ENCODE data around the gene FHL1.
"Not testable (repeated sequence)": the region's sequence is repeated elsewhere in the genome, so short reads cannot be mapped to it uniquely, and the experiment has no call there.

The FHL1 gene

DNA sequence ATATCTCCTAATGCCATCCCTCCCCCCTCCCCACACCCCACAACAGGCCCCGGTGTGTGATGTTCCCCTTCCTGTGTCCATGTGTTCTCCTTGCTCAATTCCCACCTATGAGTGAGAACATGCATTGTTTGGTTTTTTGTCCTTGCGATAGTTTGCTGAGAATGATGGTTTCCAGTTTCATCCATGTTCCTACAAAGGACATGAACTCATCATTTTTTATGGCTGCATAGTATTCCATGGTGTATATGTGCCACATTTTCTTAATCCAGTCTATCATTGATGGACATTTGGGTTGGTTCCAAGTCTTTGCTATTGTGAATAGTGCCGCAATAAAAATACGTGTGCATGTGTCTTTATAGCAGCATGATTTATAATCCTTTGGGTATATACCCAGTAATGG is 90.5 kb downstream of the FHL1 start:
- not testable (repeated sequence) for H3K27ac ChIP-seq (ENCODE audit: low read depth, low read length); H3K27me3 ChIP-seq (ENCODE audit: control insufficient read depth in 1 of 2, insufficient read depth in 2 of 2, low read length in 2 of 2); H3K9ac ChIP-seq (ENCODE audit: low read depth in 1 of 2, low read length in 2 of 2); H3K4me3 ChIP-seq (ENCODE audit: low read depth in 1 of 2, low read length in 2 of 2); H3K4me1 ChIP-seq (ENCODE audit: control insufficient read depth in 1 of 2, insufficient read depth in 2 of 2, low read length in 2 of 2); H3K36me3 ChIP-seq (ENCODE audit: control insufficient read depth in 1 of 2, insufficient read depth in 2 of 2, low read length in 2 of 2); H3K9me3 ChIP-seq (ENCODE audit: control insufficient read depth in 1 of 2, low read length in 2 of 2)

DNA sequence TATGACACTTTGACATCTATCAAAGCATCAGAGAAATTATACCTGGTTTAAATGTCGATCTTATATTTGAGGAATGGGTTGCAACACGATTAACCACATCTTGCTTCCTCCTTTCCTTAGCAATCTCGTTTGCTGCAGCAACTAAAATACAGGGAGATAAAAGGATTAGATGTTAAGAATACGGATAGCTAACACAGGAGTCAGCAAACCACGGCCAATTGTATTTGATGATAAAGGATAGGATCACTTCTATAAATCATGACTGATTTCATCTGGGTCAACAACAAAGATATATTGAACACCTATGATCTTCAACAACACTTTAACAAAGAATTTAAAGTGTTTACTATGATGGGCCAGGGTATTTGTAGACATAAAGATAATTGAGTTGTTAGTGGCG is 98.9 kb downstream of the FHL1 start:
- peaks cover 5 to 6% of the 10 kb centered on the region in 2 donors for H3K4me1 ChIP-seq (ENCODE audit: control insufficient read depth in 1 of 2, insufficient read depth in 2 of 2, low read length in 2 of 2)
- no peaks in the 10 kb centered on the region for H3K9me3 ChIP-seq (ENCODE audit: control insufficient read depth in 1 of 2, low read length in 2 of 2)
- H3K27me3 ChIP-seq (ENCODE audit: control insufficient read depth in 1 of 2, insufficient read depth in 2 of 2, low read length in 2 of 2): peaks cover 0 to 4% of the 10 kb centered on the region in 2 donors
- no peak overlapping the region for H3K9ac ChIP-seq (ENCODE audit: low read depth in 1 of 2, low read length in 2 of 2)
- no peak overlapping the region for H3K4me3 ChIP-seq (ENCODE audit: low read depth in 1 of 2, low read length in 2 of 2)
- H3K36me3 ChIP-seq (ENCODE audit: control insufficient read depth in 1 of 2, insufficient read depth in 2 of 2, low read length in 2 of 2): peaks cover 0 to 4% of the 10 kb centered on the region in 2 donors
- H3K27ac ChIP-seq (ENCODE audit: low read depth, low read length): no peak overlapping the region

DNA sequence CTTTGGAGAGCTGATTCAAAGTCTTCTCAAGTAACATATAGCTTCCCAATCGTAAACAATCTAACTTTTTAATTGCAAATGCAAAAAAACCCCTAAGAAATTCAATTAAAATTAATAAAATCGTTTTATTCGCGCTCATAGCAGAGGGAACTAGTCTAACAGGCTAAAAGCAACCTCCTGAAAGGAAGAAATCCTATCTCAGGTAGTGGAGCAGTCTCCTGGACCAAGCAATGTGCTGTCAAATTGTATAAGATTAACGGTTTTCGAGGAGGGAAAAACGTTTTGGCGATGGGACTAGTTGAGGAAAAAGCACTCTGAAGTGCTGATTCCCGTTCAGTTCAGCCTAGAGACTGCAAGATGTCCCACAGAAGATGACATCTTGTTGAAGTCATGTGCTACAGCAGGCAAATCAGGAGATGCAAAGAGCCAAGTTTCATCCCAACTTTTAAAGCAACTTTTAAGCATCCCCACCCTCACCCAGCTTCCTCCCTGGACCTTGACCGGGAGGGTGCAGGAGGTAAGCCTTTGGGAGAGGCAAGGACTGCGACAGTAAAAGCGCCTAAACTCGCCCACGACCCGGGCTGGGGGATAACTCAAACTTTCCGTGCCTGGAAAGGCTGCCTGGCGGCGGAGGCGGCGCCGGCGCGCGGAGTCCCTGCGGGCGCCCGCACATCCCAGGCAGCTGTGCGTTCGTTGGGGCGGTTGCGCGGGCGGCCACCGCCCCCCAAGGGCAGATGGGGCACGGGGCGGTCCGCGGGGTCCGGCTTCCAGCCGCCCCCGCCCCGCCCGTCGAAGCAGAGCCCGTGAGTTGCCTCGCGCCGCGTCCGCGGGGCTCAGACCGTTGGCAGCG is 103.1 kb downstream of the FHL1 start:
- Histone ChIP-seq H3K4me3 (ENCODE audit: low read depth in 1 of 2, low read length in 2 of 2) (peak overlapping the region; percentile 56 to 61), H3K9ac (ENCODE audit: low read depth in 1 of 2, low read length in 2 of 2) (peak overlapping the region; percentile 10 to 32), H3K9me3 (ENCODE audit: control insufficient read depth in 1 of 2, low read length in 2 of 2) (no peaks in the 10 kb centered on the region), H3K27me3 (ENCODE audit: control insufficient read depth in 1 of 2, insufficient read depth in 2 of 2, low read length in 2 of 2) (peaks cover 0 to 4% of the 10 kb centered on the region in 2 donors), H3K4me1 (ENCODE audit: control insufficient read depth in 1 of 2, insufficient read depth in 2 of 2, low read length in 2 of 2) (peaks cover 5 to 6% of the 10 kb centered on the region in 2 donors), H3K36me3 (ENCODE audit: control insufficient read depth in 1 of 2, insufficient read depth in 2 of 2, low read length in 2 of 2) (no peaks in the 10 kb centered on the region), H3K27ac (ENCODE audit: low read depth, low read length) (peak overlapping the region; percentile 42)

DNA sequence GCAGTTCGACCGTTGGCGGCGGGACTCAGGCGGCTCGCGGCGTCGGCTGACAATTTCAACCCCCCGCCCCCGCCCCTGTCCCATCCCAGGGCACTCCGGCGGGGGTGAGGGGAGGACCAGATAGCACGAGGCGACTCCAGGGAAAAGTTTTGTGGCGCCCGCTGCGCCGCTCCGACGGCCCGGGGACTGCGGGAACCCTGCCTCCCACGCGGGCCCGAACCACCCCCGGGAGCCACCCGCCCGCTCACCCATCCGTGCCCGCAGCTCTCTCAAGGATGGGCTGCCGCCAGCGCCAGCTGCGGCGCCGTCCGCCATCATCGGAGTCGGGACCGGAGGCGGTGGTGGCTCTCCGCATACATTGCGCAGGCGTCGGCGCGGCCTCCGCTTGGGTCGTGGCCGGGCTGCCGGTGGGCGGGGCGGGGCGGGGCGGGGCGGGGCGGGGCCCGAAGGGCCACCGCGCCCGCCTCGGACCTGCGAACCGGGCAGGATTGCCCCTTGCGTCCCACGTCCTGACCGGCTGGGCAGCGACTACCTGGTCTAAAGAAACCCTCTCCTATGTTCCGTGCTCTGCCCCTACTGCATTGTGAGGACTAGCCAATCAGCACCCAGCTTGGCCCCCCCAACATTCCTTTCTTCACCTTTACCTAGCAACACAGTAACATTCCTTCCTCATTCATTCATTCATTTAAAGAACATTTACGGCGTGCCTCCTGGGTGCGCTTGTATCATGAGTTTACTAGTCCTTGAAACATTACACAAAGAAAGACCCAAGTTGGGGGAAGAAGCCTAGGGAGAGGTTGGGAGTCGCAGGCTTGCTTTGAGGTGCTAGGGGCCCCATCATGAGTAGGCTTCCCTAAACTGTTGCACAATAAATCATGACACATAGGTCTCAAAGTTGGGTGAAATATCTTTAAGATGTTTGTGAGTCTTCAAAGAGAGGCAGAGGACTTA is 104.0 kb downstream of the FHL1 start, which contains the start of gene MAP7D3:
TSS of gene MAP7D3 (minus strand) at position 360 of the 951 bp plus-strand sequence. CDS start at position 318, 42 bp downstream.
- Histone ChIP-seq H3K9ac (ENCODE audit: low read depth in 1 of 2, low read length in 2 of 2) (peak within 1 kb of the TSS; percentile 10 to 32), H3K27me3 (ENCODE audit: control insufficient read depth in 1 of 2, insufficient read depth in 2 of 2, low read length in 2 of 2) (peaks cover 0 to 4% of the 10 kb centered on the region in 2 donors), H3K4me1 (ENCODE audit: control insufficient read depth in 1 of 2, insufficient read depth in 2 of 2, low read length in 2 of 2) (peaks cover 5 to 6% of the 10 kb centered on the region in 2 donors), H3K27ac (ENCODE audit: low read depth, low read length) (peak within 1 kb of the TSS; percentile 42), H3K36me3 (ENCODE audit: control insufficient read depth in 1 of 2, insufficient read depth in 2 of 2, low read length in 2 of 2) (no peaks in the 10 kb centered on the region), H3K9me3 (ENCODE audit: control insufficient read depth in 1 of 2, low read length in 2 of 2) (no peaks in the 10 kb centered on the region), H3K4me3 (ENCODE audit: low read depth in 1 of 2, low read length in 2 of 2) (peak within 1 kb of the TSS; percentile 56 to 61)

DNA sequence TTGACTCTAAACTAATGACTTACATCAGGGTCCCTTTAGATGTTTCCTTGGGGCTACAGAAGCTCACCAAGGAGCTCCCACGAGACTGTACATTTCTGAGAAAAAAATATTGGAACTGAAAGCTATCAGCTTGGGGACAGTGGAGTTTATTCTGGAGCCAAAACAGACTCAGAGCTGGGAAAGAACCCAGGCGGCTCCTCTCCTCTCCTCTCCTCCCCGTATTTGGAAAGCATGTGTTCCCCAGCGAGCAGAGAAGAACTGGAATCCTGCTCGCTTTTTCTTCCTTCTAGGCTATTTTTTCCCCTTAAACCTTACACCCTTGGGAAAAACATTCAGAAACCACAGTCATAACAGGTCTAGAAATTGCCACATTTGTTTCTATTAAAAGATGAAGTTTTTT is 108.2 kb downstream of the FHL1 start:
- Histone ChIP-seq H3K9ac (ENCODE audit: low read depth in 1 of 2, low read length in 2 of 2) (no peak overlapping the region), H3K27ac (ENCODE audit: low read depth, low read length) (no peak overlapping the region), H3K4me3 (ENCODE audit: low read depth in 1 of 2, low read length in 2 of 2) (no peak overlapping the region), H3K4me1 (ENCODE audit: control insufficient read depth in 1 of 2, insufficient read depth in 2 of 2, low read length in 2 of 2) (no peaks in the 10 kb centered on the region), H3K9me3 (ENCODE audit: control insufficient read depth in 1 of 2, low read length in 2 of 2) (no peaks in the 10 kb centered on the region), H3K27me3 (ENCODE audit: control insufficient read depth in 1 of 2, insufficient read depth in 2 of 2, low read length in 2 of 2) (no peaks in the 10 kb centered on the region), H3K36me3 (ENCODE audit: control insufficient read depth in 1 of 2, insufficient read depth in 2 of 2, low read length in 2 of 2) (no peaks in the 10 kb centered on the region)

DNA sequence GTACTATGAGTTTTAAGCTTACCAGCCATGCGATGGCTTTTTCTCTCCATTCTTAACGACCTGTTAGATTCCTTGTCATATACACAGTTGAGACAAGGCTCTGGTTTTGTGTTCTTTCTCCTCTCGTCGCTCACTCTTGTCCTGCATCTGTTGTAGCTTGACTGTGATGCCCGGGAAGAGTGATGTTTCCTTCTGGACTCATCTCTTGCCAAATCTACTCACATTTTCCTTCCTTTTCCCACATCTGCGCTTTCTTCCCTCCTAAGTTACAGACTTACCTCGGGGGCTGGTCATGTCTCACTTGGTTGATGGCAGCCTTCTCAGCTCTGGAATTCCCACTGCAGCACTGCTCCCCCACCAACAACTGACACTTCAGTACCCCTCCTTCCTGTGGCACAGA is 108.7 kb downstream of the FHL1 start:
- no peaks in the 10 kb centered on the region for H3K9me3 ChIP-seq (ENCODE audit: control insufficient read depth in 1 of 2, low read length in 2 of 2)
- no peaks in the 10 kb centered on the region for H3K4me1 ChIP-seq (ENCODE audit: control insufficient read depth in 1 of 2, insufficient read depth in 2 of 2, low read length in 2 of 2)
- H3K4me3 ChIP-seq (ENCODE audit: low read depth in 1 of 2, low read length in 2 of 2): no peak overlapping the region
- H3K9ac ChIP-seq (ENCODE audit: low read depth in 1 of 2, low read length in 2 of 2): no peak overlapping the region
- H3K27ac ChIP-seq (ENCODE audit: low read depth, low read length): no peak overlapping the region
- H3K27me3 ChIP-seq (ENCODE audit: control insufficient read depth in 1 of 2, insufficient read depth in 2 of 2, low read length in 2 of 2): no peaks in the 10 kb centered on the region
- H3K36me3 ChIP-seq (ENCODE audit: control insufficient read depth in 1 of 2, insufficient read depth in 2 of 2, low read length in 2 of 2): no peaks in the 10 kb centered on the region

DNA sequence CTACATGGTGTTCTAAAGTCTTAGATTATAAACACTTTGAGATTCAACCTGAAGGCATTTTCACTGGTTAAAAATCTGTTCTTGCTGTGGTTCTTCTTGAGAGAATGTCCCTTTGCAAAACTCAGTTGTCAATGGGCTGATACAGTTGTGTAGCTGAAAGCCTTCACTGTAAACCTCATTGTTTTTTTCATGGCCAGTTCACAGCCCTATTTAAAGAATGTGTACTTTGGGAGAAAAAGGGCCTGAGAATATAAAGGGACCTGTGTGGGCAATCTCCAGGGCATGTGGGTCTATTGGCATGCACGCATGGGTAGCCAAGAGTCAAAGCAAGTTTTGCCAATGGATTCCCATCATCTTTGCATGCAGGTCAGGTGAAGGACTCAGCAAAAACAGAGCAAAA is 111.6 kb downstream of the FHL1 start:
- Histone ChIP-seq H3K4me1 (ENCODE audit: control insufficient read depth in 1 of 2, insufficient read depth in 2 of 2, low read length in 2 of 2) (no peaks in the 10 kb centered on the region), H3K36me3 (ENCODE audit: control insufficient read depth in 1 of 2, insufficient read depth in 2 of 2, low read length in 2 of 2) (no peaks in the 10 kb centered on the region), H3K27ac (ENCODE audit: low read depth, low read length) (no peak overlapping the region), H3K27me3 (ENCODE audit: control insufficient read depth in 1 of 2, insufficient read depth in 2 of 2, low read length in 2 of 2) (no peaks in the 10 kb centered on the region), H3K9me3 (ENCODE audit: control insufficient read depth in 1 of 2, low read length in 2 of 2) (no peaks in the 10 kb centered on the region), H3K9ac (ENCODE audit: low read depth in 1 of 2, low read length in 2 of 2) (no peak overlapping the region), H3K4me3 (ENCODE audit: low read depth in 1 of 2, low read length in 2 of 2) (no peak overlapping the region)

DNA sequence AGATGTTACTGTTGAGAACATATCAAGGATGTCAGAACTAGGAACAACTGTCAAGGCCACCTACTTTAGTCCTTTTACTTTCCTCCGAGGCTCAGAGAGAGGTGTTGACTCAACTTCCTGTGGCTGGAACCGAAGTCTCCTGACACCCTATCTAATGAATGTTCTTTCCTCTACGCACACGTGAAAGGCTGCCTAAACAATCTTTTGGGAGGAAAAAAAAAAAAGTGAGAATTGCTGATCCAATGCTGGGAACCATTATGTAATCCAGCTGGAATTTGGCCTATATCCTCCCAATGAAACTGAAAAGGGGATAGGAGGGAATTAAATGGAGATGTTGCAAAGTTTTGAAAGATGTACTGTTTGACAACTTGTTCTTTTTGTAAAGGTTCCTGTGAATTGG is 112.2 kb downstream of the FHL1 start:
- no peaks in the 10 kb centered on the region for H3K9me3 ChIP-seq (ENCODE audit: control insufficient read depth in 1 of 2, low read length in 2 of 2)
- no peaks in the 10 kb centered on the region for H3K4me1 ChIP-seq (ENCODE audit: control insufficient read depth in 1 of 2, insufficient read depth in 2 of 2, low read length in 2 of 2)
- no peaks in the 10 kb centered on the region for H3K36me3 ChIP-seq (ENCODE audit: control insufficient read depth in 1 of 2, insufficient read depth in 2 of 2, low read length in 2 of 2)
- no peaks in the 10 kb centered on the region for H3K27me3 ChIP-seq (ENCODE audit: control insufficient read depth in 1 of 2, insufficient read depth in 2 of 2, low read length in 2 of 2)
- no peak overlapping the region for H3K9ac ChIP-seq (ENCODE audit: low read depth in 1 of 2, low read length in 2 of 2)
- no peak overlapping the region for H3K27ac ChIP-seq (ENCODE audit: low read depth, low read length)
- no peak overlapping the region for H3K4me3 ChIP-seq (ENCODE audit: low read depth in 1 of 2, low read length in 2 of 2)

DNA sequence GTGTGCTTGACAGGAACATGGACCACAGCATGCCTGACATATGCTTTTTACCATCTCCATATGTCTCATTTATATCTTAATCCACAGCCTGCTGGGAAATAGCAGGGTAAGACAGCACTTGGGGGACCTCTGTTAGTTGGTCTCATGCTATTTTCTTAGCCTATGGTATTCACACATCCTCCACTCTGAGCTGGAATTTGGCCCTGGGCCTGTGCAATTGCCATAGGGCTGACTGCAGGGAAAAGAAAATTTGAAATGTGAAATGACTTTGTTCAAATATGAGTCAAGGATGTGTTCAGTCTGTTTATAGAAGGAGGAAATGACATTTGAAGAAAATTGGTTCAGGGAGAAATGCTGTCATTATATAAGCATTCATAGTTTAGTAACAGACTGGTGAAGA is 113.4 kb downstream of the FHL1 start:
- Histone ChIP-seq H3K9ac (ENCODE audit: low read depth in 1 of 2, low read length in 2 of 2) (no peak overlapping the region), H3K4me3 (ENCODE audit: low read depth in 1 of 2, low read length in 2 of 2) (no peak overlapping the region), H3K27me3 (ENCODE audit: control insufficient read depth in 1 of 2, insufficient read depth in 2 of 2, low read length in 2 of 2) (no peaks in the 10 kb centered on the region), H3K4me1 (ENCODE audit: control insufficient read depth in 1 of 2, insufficient read depth in 2 of 2, low read length in 2 of 2) (no peaks in the 10 kb centered on the region), H3K9me3 (ENCODE audit: control insufficient read depth in 1 of 2, low read length in 2 of 2) (no peaks in the 10 kb centered on the region), H3K27ac (ENCODE audit: low read depth, low read length) (no peak overlapping the region), H3K36me3 (ENCODE audit: control insufficient read depth in 1 of 2, insufficient read depth in 2 of 2, low read length in 2 of 2) (no peaks in the 10 kb centered on the region)

Measured in duodenal mucosa (tissue), 2 donors.